HG03439 (cell line): ENCODE data around the gene KCNE3.

Experiments
- ATAC-seq: cut with Tn5 transposase; IDR thresholded peaks from one replicate; pipeline ENCODE4 v1.9.1; 2021; ENCODE audit warnings: mild to moderate bottlenecking, moderate library complexity; ENCODE audit not compliant: unreplicated experiment

KCNE3 gene

GRCh38 chr11:74466916-74467885, at the start of gene KCNE3:
KCNE3 (minus strand) TSS chr11:74467549; CDS start chr11:74457563, 9,986 bp downstream.
- no peak for ATAC-seq

- ATAC-seq: no peak
Measured at GRCh38 chr11:74507582-74507981, 40.2 kb upstream of the KCNE3 start.

GRCh38 chr11:74506823-74507222, 39.5 kb upstream of the KCNE3 start:
- no peak for ATAC-seq

- ATAC-seq: no peak
Measured at GRCh38 chr11:74505911-74506310, 38.6 kb upstream of the KCNE3 start.

- ATAC-seq: no peak
Measured at GRCh38 chr11:74504100-74504691, 36.8 kb upstream of the KCNE3 start.

- ATAC-seq: no peak
Measured at GRCh38 chr11:74494916-74495315, 27.6 kb upstream of the KCNE3 start.

- ATAC-seq: no peak
Measured at GRCh38 chr11:74493791-74494630, 26.7 kb upstream of the KCNE3 start.

GRCh38 chr11:74492974-74493790, 25.8 kb upstream of the KCNE3 start, which contains the start of gene LIPT2:
LIPT2 (minus strand) TSS chr11:74493724; CDS start chr11:74493703, 21 bp downstream.
- ATAC-seq: peak; percentile 97

- ATAC-seq: no peak
Measured at GRCh38 chr11:74492084-74492483, 24.7 kb upstream of the KCNE3 start.

- no peak for ATAC-seq
Measured at GRCh38 chr11:74490941-74491340, 23.6 kb upstream of the KCNE3 start.

GRCh38 chr11:74487875-74488274, 20.5 kb upstream of the KCNE3 start:
- no peak for ATAC-seq

- ATAC-seq: no peak
Measured at GRCh38 chr11:74485868-74486267, 18.5 kb upstream of the KCNE3 start.

- no peak for ATAC-seq
Measured at GRCh38 chr11:74480688-74481417, 13.5 kb upstream of the KCNE3 start.

- no peak for ATAC-seq
Measured at GRCh38 chr11:74479732-74480123, 12.4 kb upstream of the KCNE3 start.

- no peak for ATAC-seq
Measured at GRCh38 chr11:74478877-74479731, 11.8 kb upstream of the KCNE3 start.

GRCh38 chr11:74476536-74476935, 9.2 kb upstream of the KCNE3 start:
- ATAC-seq: no peak

- ATAC-seq: no peak
Measured at GRCh38 chr11:74474316-74474715, 7.0 kb upstream of the KCNE3 start.

- ATAC-seq: no peak
Measured at GRCh38 chr11:74473382-74474173, 6.2 kb upstream of the KCNE3 start.
